ENCODE measurements around the gene FAM193A.

- no peak for TF ChIP-seq CTCF (IDR thresholded peaks at IDR 0.05; ENCODE audit: low read length)
- no peak for TF ChIP-seq EZH2 (IDR thresholded peaks at IDR 0.05; ENCODE audit: borderline replicate concordance, low read length)
These were observed 23.7 kb downstream of the FAM193A start for GRCh38 chr4:2560167-2560566.

Measured in OCI-LY1 (cell line).